Stomach (tissue), 4 donors: Measurements from ENCODE around the gene LMNTD2.

ENCODE experiments used
- CTCF ChIP-seq, 7 experiments: fragments of 450-650 bp in 4 of 7; fragments of 200-600 bp in 3 of 7; sonication (generic) in 3 of 7; IDR thresholded peaks; one replicate each; pipeline ENCODE4 v1.5.1; 2016 to 2019; ENCODE audit warnings: antibody characterized with exemption in 7 of 7, control low read depth in 2 of 7, mild to moderate bottlenecking in 1 of 7
- EP300 ChIP-seq: sonication (generic); formaldehyde crosslinking; IDR thresholded peaks from one replicate; pipeline ENCODE4 v1.6.1; 2017; ENCODE audit warnings: antibody characterized with exemption

GRCh38 chr11:539971-540481, 20.5 kb downstream of the LMNTD2 start:
- TF ChIP-seq CTCF (IDR thresholded peaks at IDR 0.05): no peak
- no peak for TF ChIP-seq EP300
